HG03439 (cell line): Measurements from ENCODE around the gene MGLL.

Experiments
- ATAC-seq: cut with Tn5 transposase; IDR thresholded peaks from one replicate; pipeline ENCODE4 v1.9.1; 2021; ENCODE audit warnings: mild to moderate bottlenecking, moderate library complexity; ENCODE audit not compliant: unreplicated experiment

The MGLL gene

GRCh38 chr3:127743351-127744252 lies 78.7 kb downstream of the MGLL start:
- ATAC-seq = no peak

- no peak for ATAC-seq
Measured at GRCh38 chr3:127742580-127742979, 79.7 kb downstream of the MGLL start.

- ATAC-seq = no peak
Measured at GRCh38 chr3:127741690-127742089, 80.6 kb downstream of the MGLL start.

- no peak for ATAC-seq
Measured at GRCh38 chr3:127741246-127741645, 81.1 kb downstream of the MGLL start.

GRCh38 chr3:127740136-127740915 lies 82.0 kb downstream of the MGLL start:
- no peak for ATAC-seq

- ATAC-seq = no peak
Measured at GRCh38 chr3:127739347-127740135, 82.8 kb downstream of the MGLL start.

- ATAC-seq = no peak
Measured at GRCh38 chr3:127738192-127738840, 84.0 kb downstream of the MGLL start.

GRCh38 chr3:127736801-127737539 lies 85.3 kb downstream of the MGLL start:
- no peak for ATAC-seq

- peak; percentile 73 for ATAC-seq
Measured at GRCh38 chr3:127735767-127736693, 86.3 kb downstream of the MGLL start.

GRCh38 chr3:127734754-127735473 lies 87.4 kb downstream of the MGLL start:
- ATAC-seq = no peak

- ATAC-seq = no peak
Measured at GRCh38 chr3:127734181-127734720, 88.1 kb downstream of the MGLL start.

GRCh38 chr3:127733781-127734180 lies 88.5 kb downstream of the MGLL start:
- no peak for ATAC-seq

GRCh38 chr3:127732879-127733350 lies 89.4 kb downstream of the MGLL start:
- ATAC-seq = no peak

GRCh38 chr3:127732303-127732702 lies 90.0 kb downstream of the MGLL start:
- ATAC-seq = no peak

- no peak for ATAC-seq
Measured at GRCh38 chr3:127731546-127732289, 90.6 kb downstream of the MGLL start.

GRCh38 chr3:127730666-127731295 lies 91.5 kb downstream of the MGLL start:
- no peak for ATAC-seq

GRCh38 chr3:127730171-127730570 lies 92.1 kb downstream of the MGLL start:
- no peak for ATAC-seq
